Measurements from ENCODE around the gene NR5A1.

- TF ChIP-seq CTCF (IDR thresholded peaks at IDR 0.05; ENCODE audit: low read depth, low read length, poor library complexity, severe bottlenecking) (no peak), EZH2phosphoT487 (IDR thresholded peaks at IDR 0.05; ENCODE audit: borderline replicate concordance, low read length) (no peak)
Measured at GRCh38 chr9:124457887-124458431, 49.2 kb downstream of the NR5A1 start.

Data from DOHH2 (cell line).